ENCODE measurements around the gene KCNH8.

The KCNH8 gene

GRCh38 chr3:19347671-19348070 lies 199.4 kb downstream of the KCNH8 start:
- no peak for TF ChIP-seq CTCF (IDR thresholded peaks at IDR 0.05; ENCODE audit: control insufficient read depth, extremely low read depth, insufficient read depth)
- H3K4me3 ChIP-seq (ENCODE audit: low read depth, low read length): no peak overlapping the region
- DNase-seq (ENCODE audit: low read depth): peak; percentile 56

- DNase-seq (ENCODE audit: low read depth): no peak
- no peak overlapping the region for H3K4me3 ChIP-seq (ENCODE audit: low read depth, low read length)
- TF ChIP-seq CTCF (IDR thresholded peaks at IDR 0.05; ENCODE audit: control insufficient read depth, extremely low read depth, insufficient read depth): no peak
Measured at GRCh38 chr3:19348500-19348899, 200.2 kb downstream of the KCNH8 start.

- TF ChIP-seq CTCF (IDR thresholded peaks at IDR 0.05; ENCODE audit: control insufficient read depth, extremely low read depth, insufficient read depth): peak; percentile 68
- H3K4me3 ChIP-seq (ENCODE audit: low read depth, low read length): no peak overlapping the region
- no peak for DNase-seq (ENCODE audit: low read depth)
Measured at GRCh38 chr3:19348941-19349564, 200.7 kb downstream of the KCNH8 start.

- DNase-seq (ENCODE audit: low read depth): no peak
- no peak for TF ChIP-seq CTCF (IDR thresholded peaks at IDR 0.05; ENCODE audit: control insufficient read depth, extremely low read depth, insufficient read depth)
- no peak overlapping the region for H3K4me3 ChIP-seq (ENCODE audit: low read depth, low read length)
Measured at GRCh38 chr3:19357947-19358346, 209.6 kb downstream of the KCNH8 start.

- no peak overlapping the region for H3K4me3 ChIP-seq (ENCODE audit: low read depth, low read length)
- no peak for DNase-seq (ENCODE audit: low read depth)
- TF ChIP-seq CTCF (IDR thresholded peaks at IDR 0.05; ENCODE audit: control insufficient read depth, extremely low read depth, insufficient read depth): no peak
Measured at GRCh38 chr3:19363071-19363470, 214.8 kb downstream of the KCNH8 start.

GRCh38 chr3:19364148-19364547 lies 215.8 kb downstream of the KCNH8 start:
- H3K4me3 ChIP-seq (ENCODE audit: low read depth, low read length): no peak overlapping the region
- TF ChIP-seq CTCF (IDR thresholded peaks at IDR 0.05; ENCODE audit: control insufficient read depth, extremely low read depth, insufficient read depth): no peak
- no peak for DNase-seq (ENCODE audit: low read depth)

GRCh38 chr3:19365471-19365870 lies 217.2 kb downstream of the KCNH8 start:
- no peak for TF ChIP-seq CTCF (IDR thresholded peaks at IDR 0.05; ENCODE audit: control insufficient read depth, extremely low read depth, insufficient read depth)
- DNase-seq (ENCODE audit: low read depth): peak; percentile 95
- H3K4me3 ChIP-seq (ENCODE audit: low read depth, low read length): no peak overlapping the region

Measured in LNCaP clone FGC (cell line).